HG03439 (cell line): ENCODE results near the gene PUM1.

Experiments
- ATAC-seq: cut with Tn5 transposase; IDR thresholded peaks from one replicate; pipeline ENCODE4 v1.9.1; 2021; ENCODE audit warnings: mild to moderate bottlenecking, moderate library complexity; ENCODE audit not compliant: unreplicated experiment

PUM1 gene

DNA sequence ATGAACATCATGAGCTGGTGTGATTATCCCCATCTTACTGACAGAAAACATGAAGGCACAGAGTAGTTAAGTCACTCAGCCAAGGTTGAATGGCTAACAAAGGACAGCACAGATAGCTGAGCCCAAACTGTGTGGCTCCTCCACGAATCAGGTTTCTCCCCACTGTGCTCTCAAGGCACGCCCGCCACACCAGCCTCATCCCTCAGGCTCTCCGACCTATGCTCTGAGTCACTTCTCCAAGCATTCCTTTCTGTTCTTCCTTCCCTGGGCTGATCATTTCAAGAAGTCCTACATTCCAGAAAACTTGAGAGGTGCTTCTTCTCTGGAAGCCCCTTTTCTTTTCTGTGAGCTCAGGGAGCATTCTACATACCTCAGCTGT is 131.7 kb downstream of the PUM1 start:
- ATAC-seq, result no peak

- ATAC-seq, result no peak
Observed at GRCh38 chr1:30930631-30931173, 134.8 kb downstream of the PUM1 start.

GRCh38 chr1:30929944-30930525 is 135.5 kb downstream of the PUM1 start:
- no peak for ATAC-seq

DNA sequence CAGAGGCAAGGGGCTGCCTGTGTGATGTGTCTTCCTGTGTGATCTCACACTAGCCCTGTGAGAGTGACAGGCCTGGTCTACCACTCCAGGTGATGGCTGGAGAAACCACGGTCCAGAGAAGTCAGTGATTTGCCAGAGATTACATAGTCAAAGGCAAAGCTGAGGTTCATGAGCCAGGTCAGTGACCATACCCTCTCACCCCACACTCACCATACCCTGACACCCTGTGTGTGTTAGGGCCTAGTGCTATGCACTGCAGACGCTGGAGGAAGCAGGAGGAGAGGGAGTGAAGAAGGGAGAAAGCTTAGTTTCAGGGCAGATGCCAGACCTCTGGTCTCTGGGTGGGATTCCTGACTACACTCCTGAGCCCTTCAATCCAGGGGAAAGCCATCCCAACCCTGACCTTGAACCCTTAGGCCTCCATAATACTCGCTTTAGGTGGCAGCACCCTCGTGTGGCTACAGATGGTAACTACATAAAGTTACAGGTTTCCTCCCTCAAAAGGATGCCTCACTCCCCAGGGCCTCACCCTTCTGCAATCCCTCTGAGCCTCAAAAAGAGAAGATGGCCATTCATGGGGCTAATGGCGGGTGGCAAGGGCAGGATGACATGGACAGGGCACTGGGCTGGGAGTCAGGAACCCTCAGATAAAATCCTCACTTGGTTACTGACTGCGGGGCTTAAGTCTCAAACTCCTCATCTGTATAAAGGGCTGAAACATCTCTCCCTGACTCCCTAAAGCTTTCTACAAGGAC is 136.2 kb downstream of the PUM1 start:
- no peak for ATAC-seq

DNA sequence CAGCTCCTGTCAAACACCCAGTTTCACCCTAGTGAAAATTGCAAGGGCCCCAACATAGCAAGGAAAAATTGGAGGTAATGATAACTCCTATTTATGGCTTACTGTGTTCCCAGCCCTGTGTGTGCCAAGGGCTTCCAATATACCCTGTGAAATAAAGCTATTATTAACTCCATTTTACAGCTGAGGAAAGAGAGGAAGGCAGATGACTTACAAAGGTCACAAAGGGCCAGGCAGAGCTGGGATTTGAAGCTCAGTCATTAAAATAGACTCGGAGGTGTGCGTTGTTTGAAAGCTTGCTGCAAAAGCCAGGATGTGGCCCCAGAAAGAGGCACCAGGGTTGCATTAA is 136.8 kb downstream of the PUM1 start:
- ATAC-seq, result no peak

GRCh38 chr1:30928171-30928570 is 137.3 kb downstream of the PUM1 start:
- ATAC-seq, result no peak

DNA sequence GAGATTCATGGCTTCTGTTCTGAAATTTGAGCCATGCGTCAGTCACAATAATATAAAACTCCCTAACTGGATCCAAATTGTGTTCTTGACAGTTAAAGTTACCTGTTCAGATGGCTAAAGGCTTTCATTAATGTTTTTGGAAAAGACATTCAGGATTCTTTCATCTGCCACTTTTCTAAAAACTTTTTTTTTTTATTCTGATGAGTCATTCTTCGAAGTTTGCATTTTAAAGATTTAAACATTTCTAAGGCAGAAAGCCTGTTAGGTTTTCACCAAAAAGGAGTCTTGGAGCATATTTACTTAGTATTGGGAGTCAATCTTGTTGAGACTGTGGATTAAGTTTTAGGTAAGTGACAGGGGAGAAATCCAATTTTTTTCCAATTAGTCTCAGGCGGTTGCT is 138.1 kb downstream of the PUM1 start:
- no peak for ATAC-seq

DNA sequence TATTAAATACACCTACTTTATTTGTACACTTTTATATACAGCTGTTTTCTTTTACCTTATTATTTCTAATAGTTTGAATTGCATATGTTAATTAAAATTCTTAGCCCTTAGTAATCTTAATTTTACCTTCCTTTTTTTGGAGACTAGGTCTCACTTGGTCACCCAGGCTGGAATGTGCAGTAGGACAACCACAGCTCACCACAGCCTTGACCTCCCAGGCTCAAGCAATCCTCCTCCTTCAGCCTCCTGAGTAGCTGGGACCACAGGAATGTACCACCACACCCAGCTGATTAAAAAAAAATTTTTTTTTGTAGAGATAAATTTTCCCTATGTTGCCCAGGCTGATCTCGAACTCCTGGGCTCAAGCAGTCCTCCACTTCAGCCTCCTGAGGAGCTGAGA is 141.9 kb downstream of the PUM1 start:
- ATAC-seq, result no peak

DNA sequence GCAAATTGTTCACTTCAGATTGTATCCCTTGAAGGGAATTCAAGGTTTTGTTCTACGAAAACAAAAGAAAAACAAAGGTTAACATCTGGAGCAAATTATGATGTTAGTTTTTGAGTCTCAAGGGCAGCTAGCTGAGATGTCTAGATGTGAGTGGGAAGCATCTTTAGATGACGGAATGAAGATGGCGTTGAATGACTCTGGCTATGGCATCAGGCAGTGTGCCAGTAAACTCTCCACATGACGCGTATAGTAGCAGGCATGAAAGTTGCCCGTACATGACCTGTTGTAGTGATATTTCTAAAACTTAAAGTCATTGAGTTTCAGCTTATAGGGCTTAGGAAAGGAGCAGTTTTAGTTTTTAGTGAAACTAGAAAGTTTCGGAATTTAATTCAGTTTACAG is 144.7 kb downstream of the PUM1 start:
- no peak for ATAC-seq

GRCh38 chr1:30919025-30919881 is 146.3 kb downstream of the PUM1 start:
- no peak for ATAC-seq

- ATAC-seq, result no peak
Observed at GRCh38 chr1:30916296-30916695, 149.2 kb downstream of the PUM1 start.

DNA sequence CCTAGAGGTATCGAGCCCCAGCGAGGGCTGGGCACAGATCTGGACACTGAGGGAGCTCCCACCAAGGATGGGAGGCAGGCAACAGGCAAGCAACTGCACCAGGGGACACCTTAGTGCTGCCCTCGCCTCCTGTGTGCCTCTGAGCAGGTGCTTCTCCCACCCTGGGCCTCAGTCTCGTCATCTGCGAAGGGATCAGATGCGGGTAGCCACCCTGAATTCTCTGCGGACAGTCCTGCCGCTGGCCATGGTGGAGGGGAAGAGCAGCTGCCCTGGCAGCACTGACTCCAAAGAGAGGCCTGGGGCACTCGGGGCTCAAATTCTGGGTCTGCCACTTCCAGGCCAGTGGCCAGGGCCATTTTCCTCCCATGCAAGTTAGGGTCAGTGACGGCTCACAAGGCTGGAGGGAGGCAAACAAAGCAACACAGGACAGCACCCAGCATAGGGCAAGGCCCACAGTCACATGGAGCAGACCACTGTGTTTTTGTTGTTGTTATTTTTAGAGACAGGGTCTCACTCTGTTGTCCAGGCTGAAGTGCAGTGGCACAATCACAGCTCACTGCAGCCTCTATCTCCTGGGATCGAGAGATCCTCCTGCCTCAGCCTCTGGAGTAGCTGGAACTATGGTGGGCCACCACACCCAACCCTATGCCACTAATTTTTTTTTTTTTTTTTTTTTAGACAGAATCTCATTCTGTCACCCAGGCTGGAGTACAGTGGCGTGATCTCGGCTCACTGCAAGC is 149.9 kb downstream of the PUM1 start:
- no peak for ATAC-seq

GRCh38 chr1:30914931-30915330 is 150.6 kb downstream of the PUM1 start:
- ATAC-seq, result no peak

DNA sequence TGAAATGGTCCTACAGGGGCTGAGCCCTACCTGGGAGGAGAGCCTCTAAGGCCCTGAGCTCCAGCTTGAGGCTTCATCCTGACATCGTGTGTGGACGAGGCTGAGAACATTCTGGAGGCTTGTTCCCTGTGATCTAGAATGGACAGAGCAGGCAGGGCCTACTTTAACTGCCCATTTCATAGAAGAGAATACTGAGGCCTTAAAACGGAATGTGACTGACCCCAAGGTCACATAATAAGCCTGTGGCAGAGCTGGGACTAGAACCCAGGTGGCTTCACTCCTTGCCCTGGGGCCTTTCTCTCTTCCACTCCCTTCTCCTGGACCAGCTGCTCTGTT is 151.0 kb downstream of the PUM1 start:
- ATAC-seq, result no peak

- ATAC-seq, result no peak
Observed at GRCh38 chr1:30912913-30913652, 152.4 kb downstream of the PUM1 start.

DNA sequence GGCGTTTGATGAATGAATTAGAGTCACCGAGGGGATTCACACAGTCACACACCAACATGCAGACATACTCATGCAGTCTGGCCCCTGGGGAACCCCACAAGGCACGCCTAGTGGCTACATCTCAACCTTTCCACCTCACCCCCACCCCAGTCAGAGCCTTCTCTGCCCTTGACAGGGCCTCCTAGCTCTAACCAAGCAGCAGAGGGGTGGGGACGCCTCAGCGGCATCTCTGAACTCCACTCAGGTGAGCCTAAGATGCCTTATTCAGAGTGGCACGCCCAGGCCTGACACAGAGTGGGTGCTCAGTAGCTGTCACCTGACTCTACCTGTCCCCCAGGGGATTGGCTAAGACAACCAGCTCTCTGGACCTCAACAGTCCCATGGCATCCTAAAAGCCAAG is 153.3 kb downstream of the PUM1 start:
- ATAC-seq, result no peak

DNA sequence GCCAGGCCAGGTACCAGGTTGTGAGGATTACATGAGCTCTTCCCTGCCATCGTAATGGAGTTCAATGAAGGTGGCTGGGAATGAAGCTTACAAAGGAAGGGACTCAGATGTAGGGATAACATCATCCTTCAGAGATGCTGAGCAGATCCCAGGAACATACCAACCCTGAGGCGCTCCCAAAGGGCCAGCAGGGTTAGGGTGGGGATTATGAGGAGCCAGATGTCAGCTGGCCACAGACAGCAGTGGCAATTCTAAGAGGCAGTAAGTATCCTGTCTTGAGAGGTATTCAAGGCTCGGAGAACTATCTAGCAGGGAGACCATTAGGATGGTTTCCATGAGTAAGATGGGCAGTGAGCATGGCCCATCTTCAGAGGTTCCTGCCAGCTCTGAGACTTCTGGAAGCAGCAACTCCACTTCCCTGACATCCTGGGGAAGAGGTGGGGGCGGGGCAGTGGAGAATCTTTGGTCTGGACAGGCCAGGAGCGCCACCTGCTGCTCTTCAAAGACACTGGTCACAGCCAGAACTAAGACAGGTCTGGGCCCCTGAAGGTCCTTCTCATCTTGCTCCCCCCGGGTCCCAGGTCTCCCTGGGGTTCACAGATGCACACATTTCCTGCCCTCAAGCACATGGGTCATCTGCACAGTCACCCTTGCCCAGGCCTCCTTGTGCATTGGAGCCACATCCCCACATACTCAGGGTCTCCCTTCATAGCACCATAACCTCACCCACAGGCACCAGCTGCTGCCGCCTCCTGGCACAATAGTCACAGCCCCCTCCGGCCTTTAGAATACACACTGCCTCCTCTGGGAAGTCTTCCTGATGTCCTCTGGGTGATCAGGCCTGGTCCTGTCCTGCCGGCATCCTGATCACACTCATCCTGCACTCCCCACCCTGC is 154.2 kb downstream of the PUM1 start:
- ATAC-seq, result no peak

GRCh38 chr1:30909365-30910068 is 156.0 kb downstream of the PUM1 start:
- ATAC-seq, result no peak
